GM21367 (cell line): ENCODE results near the gene TMF1.

ENCODE experiments used
- ATAC-seq: cut with Tn5 transposase; IDR thresholded peaks from one replicate; pipeline ENCODE4 v1.9.1; 2021; ENCODE audit not compliant: unreplicated experiment

TMF1 gene

GRCh38 chr3:68984011-68984530 lies 68.1 kb downstream of the TMF1 start:
- no peak for ATAC-seq

DNA sequence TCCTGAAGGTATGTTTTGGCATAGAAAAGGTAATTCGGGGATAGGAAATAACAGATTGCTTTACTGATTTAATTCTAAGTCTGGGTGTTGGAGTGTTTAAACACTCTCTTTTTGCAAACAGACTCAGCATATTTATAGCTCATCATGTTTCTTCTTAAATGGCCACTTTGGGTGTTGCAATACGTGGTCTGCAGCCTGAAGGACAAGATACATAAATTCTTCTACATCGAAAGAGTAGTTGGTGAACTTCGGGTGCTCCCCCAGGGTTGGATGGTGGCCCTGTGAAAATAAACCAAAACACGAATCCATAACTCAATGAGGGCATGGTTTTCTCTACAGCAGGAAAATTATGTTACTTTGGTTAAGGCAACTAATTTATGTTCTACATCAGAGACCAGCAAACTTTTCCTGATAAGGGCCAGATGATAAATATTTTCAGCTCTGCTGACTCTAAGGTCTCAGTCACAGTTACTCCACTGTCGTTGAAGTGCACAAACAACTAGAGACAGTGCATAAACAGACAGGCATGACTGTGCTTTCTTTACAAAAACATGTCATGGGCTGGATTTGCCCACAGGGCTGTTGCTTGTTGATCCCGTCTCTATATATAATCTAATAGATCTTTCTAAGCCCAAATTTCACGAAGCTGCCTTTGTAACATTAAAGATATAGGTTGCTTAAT lies 74.5 kb downstream of the TMF1 start:
- no peak for ATAC-seq

DNA sequence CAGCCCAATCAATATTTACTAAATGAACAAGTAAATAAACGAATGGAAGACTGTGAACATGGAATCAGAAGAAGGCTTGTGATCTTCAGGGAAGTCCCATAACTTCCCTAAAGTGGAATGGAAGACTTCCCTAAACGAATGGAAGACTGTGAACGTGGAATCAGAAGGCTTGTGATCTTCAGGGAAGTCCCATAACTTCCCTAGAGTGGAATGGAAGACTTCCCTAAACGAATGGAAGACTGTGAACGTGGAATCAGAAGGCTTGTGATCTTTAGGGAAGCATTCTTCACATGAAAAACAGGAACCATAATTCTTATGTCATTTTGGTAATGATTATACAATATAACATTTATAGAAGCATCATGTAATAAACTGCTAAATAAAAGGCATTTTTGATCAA lies 77.4 kb downstream of the TMF1 start:
- ATAC-seq: no peak

- ATAC-seq: no peak
These were observed 78.5 kb downstream of the TMF1 start for GRCh38 chr3:68973639-68974038.

- ATAC-seq: peak; percentile 85
These were observed 79.7 kb downstream of the TMF1 start for GRCh38 chr3:68972358-68972979.
